CD14-positive monocyte (primary cell): ENCODE measurements around the gene CTTN. TPM values are rescaled to one million over a fixed set of nuclear protein-coding genes. Genes with fewer than 3 reads are reported as not detected.

Experiments
- DNase-seq, 3 donors: peaks; one replicate each; pipeline ENCODE4 v3.0.0-alpha.2; 2011 to 2022
- H2AFZ ChIP-seq: 2 replicates; pipeline ENCODE4 v1.6.0; 2012; ENCODE audit warnings: mild to moderate bottlenecking, low read depth, low read length, inconsistent platforms; ENCODE audit not compliant: insufficient read depth, poor library complexity, severe bottlenecking
- H3K27ac ChIP-seq, 2 donors: 1 replicate in 1 of 2; 2 replicates in 1 of 2; pipeline ENCODE4 v1.5.1; 2012 to 2013; ENCODE audit warnings: low read length in 2 of 2, control low read depth in 1 of 2, inconsistent platforms in 1 of 2, low read depth in 1 of 2, mild to moderate bottlenecking in 1 of 2
- H3K27me3 ChIP-seq, 2 donors: one replicate each; pipeline versions ENCODE4 v1.6.0 to v1.6.1; 2011 to 2013; ENCODE audit warnings: low read length in 2 of 2; ENCODE audit not compliant: control insufficient read depth in 2 of 2, insufficient read depth in 2 of 2
- H3K36me3 ChIP-seq, 2 donors: replicated peaks in 1 of 2; 1 replicate in 1 of 2; 2 replicates in 1 of 2; pipeline versions ENCODE4 v1.5.1 to v1.6.1; 2012 to 2013; ENCODE audit warnings: low read length in 2 of 2, control low read depth in 1 of 2, inconsistent platforms in 1 of 2, mild to moderate bottlenecking in 1 of 2; ENCODE audit not compliant: insufficient read depth in 2 of 2, control insufficient read depth in 1 of 2
- H3K4me1 ChIP-seq, 2 donors: 1 replicate in 1 of 2; 2 replicates in 1 of 2; pipeline versions ENCODE4 v1.5.1 to v1.6.1; 2012 to 2013; ENCODE audit warnings: low read length in 2 of 2, control low read depth in 1 of 2, inconsistent platforms in 1 of 2, mild to moderate bottlenecking in 1 of 2, moderate library complexity in 1 of 2; ENCODE audit not compliant: insufficient read depth in 2 of 2, control insufficient read depth in 1 of 2
- H3K4me2 ChIP-seq: replicated peaks from 2 replicates; pipeline ENCODE3; 2012; ENCODE audit warnings: low read length, moderate library complexity, mild to moderate bottlenecking; ENCODE audit not compliant: poor library complexity, severe bottlenecking; ENCODE audit errors: extremely low read depth
- H3K4me3 ChIP-seq, 3 experiments: fragments of 200-600 bp in 1 of 3; sonication (generic) in 1 of 3; replicated peaks in 1 of 3; 1 replicate in 2 of 3; 2 replicates in 1 of 3; pipeline ENCODE4 v1.5.1; 2011 to 2013; ENCODE audit warnings: low read length in 3 of 3, mild to moderate bottlenecking in 3 of 3, control low read depth in 2 of 3, low read depth in 2 of 3, inconsistent platforms in 1 of 3, moderate library complexity in 1 of 3
- H3K79me2 ChIP-seq: 2 replicates; pipeline ENCODE4 v1.6.0; 2012; ENCODE audit warnings: mild to moderate bottlenecking, control low read depth, inconsistent platforms, low read length, moderate library complexity; ENCODE audit not compliant: insufficient read depth
- H3K9ac ChIP-seq: 2 replicates; pipeline ENCODE4 v1.6.0; 2017; ENCODE audit warnings: low read length, mild to moderate bottlenecking; ENCODE audit not compliant: insufficient read depth, poor library complexity, severe bottlenecking
- H3K9me3 ChIP-seq, 2 donors: replicated peaks in 1 of 2; 1 replicate in 1 of 2; 2 replicates in 1 of 2; pipeline versions ENCODE4 v1.5.1 to v1.6.1; 2012 to 2013; ENCODE audit warnings: low read length in 2 of 2, control low read depth in 1 of 2; ENCODE audit not compliant: control insufficient read depth in 1 of 2, insufficient read depth in 1 of 2
- H4K20me1 ChIP-seq: 2 replicates; pipeline ENCODE4 v1.6.0; 2012; ENCODE audit warnings: mild to moderate bottlenecking, low read length, control low read depth, moderate library complexity; ENCODE audit not compliant: insufficient read depth
- H3K27ac Mint-ChIP-seq, 7 donors: one replicate each; pipeline ENCODE4 v1.8.0; 2020; ENCODE audit warnings: mild to moderate bottlenecking in 7 of 7, mixed read lengths in 7 of 7, moderate library complexity in 6 of 7, inconsistent platforms in 2 of 7
- H3K27me3 Mint-ChIP-seq, 3 donors: one replicate each; pipeline ENCODE4 v1.8.0; 2021 to 2022; ENCODE audit warnings: low read depth in 3 of 3, mild to moderate bottlenecking in 3 of 3, mixed read lengths in 3 of 3, moderate library complexity in 3 of 3, inconsistent platforms in 1 of 3
- H3K36me3 Mint-ChIP-seq, 2 donors: one replicate each; pipeline ENCODE4 v1.8.0; 2020; ENCODE audit warnings: mixed read lengths in 2 of 2, inconsistent platforms in 1 of 2, mild to moderate bottlenecking in 1 of 2
- H3K4me1 Mint-ChIP-seq: one replicate; pipeline ENCODE4 v1.8.0; 2020; ENCODE audit warnings: mild to moderate bottlenecking, mixed read lengths
- H3K4me3 Mint-ChIP-seq, 2 donors: one replicate each; pipeline ENCODE4 v1.8.0; 2020; ENCODE audit warnings: mild to moderate bottlenecking in 2 of 2, mixed read lengths in 2 of 2, moderate library complexity in 1 of 2
- H3K9me3 Mint-ChIP-seq, 7 donors: one replicate each; pipeline ENCODE4 v1.8.0; 2020 to 2022; ENCODE audit warnings: mixed read lengths in 7 of 7, mild to moderate bottlenecking in 6 of 7, moderate library complexity in 6 of 7, inconsistent platforms in 2 of 7
- WGBS: methylation state at CpG from one replicate; pipeline ENCODE4 v1.1.5; 2013; ENCODE audit warnings: missing lambda C conversion rate; ENCODE audit not compliant: insufficient coverage; 5-methylcytosine and 5-hydroxymethylcytosine counted together
- intact Hi-C, 2 donors: fragments of 100-400 bp; cut with micrococcal nuclease; formaldehyde crosslinking; loops; one replicate each; pipeline versions ENCODE4 v1.15.0 to v1.15.1; 2023
- polyA plus RNA-seq, 3 donors: library from polyadenylated mRNA; depleted of rRNA in 1 of 3; unstranded in 2 of 3; stranded (reverse) in 1 of 3; fragments of 300-500 nt in 2 of 3; fragments of >200 nt in 1 of 3; fragmentation: Illumina TruSeq in 2 of 3; gene quantifications; 1 replicate in 2 of 3; 2 replicates in 1 of 3; pipeline ENCODE4 v1.2.3, GENCODE V29; 2012 to 2021
- TF ChIP-seq, protein P1 (sequence below): fragments of 200-600 bp; IDR thresholded peaks from one replicate; pipeline ENCODE4 v1.8.0; 2022; ENCODE audit warnings: antibody characterized with exemption, mild to moderate bottlenecking

CTTN gene
- polyA plus RNA-seq, 3 donors = 0.05 to 0.11 TPM; not detected in 1

GRCh38 chr11:70364745-70365543 is 33.4 kb upstream of the CTTN start:
- 17% methylated on average over 15 of the region's 25 CpGs for WGBS
- intact Hi-C loops = no loop called here
- H3K27me3 Mint-ChIP-seq = peaks cover 5 to 11% (median 9%) of the 10 kb centered on the region in 3 donors
- DNase-seq = no peak
- H3K36me3 Mint-ChIP-seq = peaks cover 78 to 91% of the 10 kb centered on the region in 2 donors
- Histone ChIP-seq H3K27me3 (no peaks in the 10 kb centered on the region), H2AFZ (no peak overlapping the region), H3K9me3 (no peaks in the 10 kb centered on the region), H3K4me1 (no peaks in the 10 kb centered on the region), H3K27ac (no peak overlapping the region), H3K36me3 (peaks cover 72 to 100% of the 10 kb centered on the region in 2 donors), H4K20me1 (peaks cover 71% of the 10 kb centered on the region), H3K79me2 (no peaks in the 10 kb centered on the region), H3K9ac (no peak overlapping the region), H3K4me3 (no peak overlapping the region), H3K4me2 (no peak overlapping the region)
- no peaks in the 10 kb centered on the region for H3K9me3 Mint-ChIP-seq
- TF ChIP-seq, protein P1, sequence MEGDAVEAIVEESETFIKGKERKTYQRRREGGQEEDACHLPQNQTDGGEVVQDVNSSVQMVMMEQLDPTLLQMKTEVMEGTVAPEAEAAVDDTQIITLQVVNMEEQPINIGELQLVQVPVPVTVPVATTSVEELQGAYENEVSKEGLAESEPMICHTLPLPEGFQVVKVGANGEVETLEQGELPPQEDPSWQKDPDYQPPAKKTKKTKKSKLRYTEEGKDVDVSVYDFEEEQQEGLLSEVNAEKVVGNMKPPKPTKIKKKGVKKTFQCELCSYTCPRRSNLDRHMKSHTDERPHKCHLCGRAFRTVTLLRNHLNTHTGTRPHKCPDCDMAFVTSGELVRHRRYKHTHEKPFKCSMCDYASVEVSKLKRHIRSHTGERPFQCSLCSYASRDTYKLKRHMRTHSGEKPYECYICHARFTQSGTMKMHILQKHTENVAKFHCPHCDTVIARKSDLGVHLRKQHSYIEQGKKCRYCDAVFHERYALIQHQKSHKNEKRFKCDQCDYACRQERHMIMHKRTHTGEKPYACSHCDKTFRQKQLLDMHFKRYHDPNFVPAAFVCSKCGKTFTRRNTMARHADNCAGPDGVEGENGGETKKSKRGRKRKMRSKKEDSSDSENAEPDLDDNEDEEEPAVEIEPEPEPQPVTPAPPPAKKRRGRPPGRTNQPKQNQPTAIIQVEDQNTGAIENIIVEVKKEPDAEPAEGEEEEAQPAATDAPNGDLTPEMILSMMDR = no peak
- H3K27ac Mint-ChIP-seq = no peak overlapping the region
- peak overlapping the region; percentile 2 to 42 for H3K4me3 Mint-ChIP-seq
- peaks cover 11% of the 10 kb centered on the region for H3K4me1 Mint-ChIP-seq

DNA sequence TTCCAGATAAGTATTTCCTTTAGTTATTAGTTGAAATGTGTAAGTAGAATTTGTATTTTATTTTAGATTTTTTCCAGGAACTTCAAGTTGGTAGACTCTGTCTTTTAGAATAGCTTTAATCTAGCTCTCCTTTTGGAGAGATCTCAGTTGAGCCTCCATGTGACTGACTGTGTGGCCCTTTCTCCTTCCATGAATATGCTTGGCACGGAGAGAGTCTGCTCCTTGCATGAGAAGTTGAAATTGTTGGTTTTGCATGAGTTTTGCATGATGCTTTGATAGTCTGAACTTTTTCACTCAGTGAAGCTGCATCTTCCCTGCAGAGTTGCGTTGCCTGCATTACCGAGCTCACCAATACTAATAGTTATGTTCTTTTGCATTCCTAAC is 32.8 kb upstream of the CTTN start:
- H3K4me1 Mint-ChIP-seq = peaks cover 11% of the 10 kb centered on the region
- Histone ChIP-seq H3K27me3 (no peaks in the 10 kb centered on the region), H3K9me3 (no peaks in the 10 kb centered on the region), H2AFZ (no peak overlapping the region), H3K79me2 (no peaks in the 10 kb centered on the region), H4K20me1 (peaks cover 70% of the 10 kb centered on the region), H3K9ac (no peak overlapping the region), H3K4me1 (no peaks in the 10 kb centered on the region), H3K4me3 (no peak overlapping the region), H3K36me3 (peaks cover 66 to 99% of the 10 kb centered on the region in 2 donors), H3K4me2 (no peak overlapping the region), H3K27ac (no peak overlapping the region)
- peaks cover 76 to 89% of the 10 kb centered on the region in 2 donors for H3K36me3 Mint-ChIP-seq
- intact Hi-C loops = no loop called here
- no CpG with 5 or more reads among the region's 3 CpGs for WGBS
- H3K9me3 Mint-ChIP-seq = peaks cover 0 to 3% (median 0%) of the 10 kb centered on the region in 7 donors
- TF ChIP-seq, protein P1 = no peak
- DNase-seq = no peak
- no peak overlapping the region for H3K27ac Mint-ChIP-seq
- peaks cover 5 to 11% (median 9%) of the 10 kb centered on the region in 3 donors for H3K27me3 Mint-ChIP-seq
- H3K4me3 Mint-ChIP-seq = no peak overlapping the region
